Activated CD4-positive, alpha-beta T cell treated with anti-CD3 and anti-CD28 coated beads, Interleukin-10, Interleukin-2, amounts not matched to agents 100 ng/mL and 50 ng/mL, durations not matched to agents 16 hours and 8 hours (primary cell): Measurements from ENCODE around the gene SOX12.
A peak's percentile ranks its signal among the peaks of the same experiment; 100 is the strongest.

Experiments used
- DNase-seq: peaks from one replicate; pipeline ENCODE4 v3.0.0-alpha.2; 2020

Gene SOX12

DNA sequence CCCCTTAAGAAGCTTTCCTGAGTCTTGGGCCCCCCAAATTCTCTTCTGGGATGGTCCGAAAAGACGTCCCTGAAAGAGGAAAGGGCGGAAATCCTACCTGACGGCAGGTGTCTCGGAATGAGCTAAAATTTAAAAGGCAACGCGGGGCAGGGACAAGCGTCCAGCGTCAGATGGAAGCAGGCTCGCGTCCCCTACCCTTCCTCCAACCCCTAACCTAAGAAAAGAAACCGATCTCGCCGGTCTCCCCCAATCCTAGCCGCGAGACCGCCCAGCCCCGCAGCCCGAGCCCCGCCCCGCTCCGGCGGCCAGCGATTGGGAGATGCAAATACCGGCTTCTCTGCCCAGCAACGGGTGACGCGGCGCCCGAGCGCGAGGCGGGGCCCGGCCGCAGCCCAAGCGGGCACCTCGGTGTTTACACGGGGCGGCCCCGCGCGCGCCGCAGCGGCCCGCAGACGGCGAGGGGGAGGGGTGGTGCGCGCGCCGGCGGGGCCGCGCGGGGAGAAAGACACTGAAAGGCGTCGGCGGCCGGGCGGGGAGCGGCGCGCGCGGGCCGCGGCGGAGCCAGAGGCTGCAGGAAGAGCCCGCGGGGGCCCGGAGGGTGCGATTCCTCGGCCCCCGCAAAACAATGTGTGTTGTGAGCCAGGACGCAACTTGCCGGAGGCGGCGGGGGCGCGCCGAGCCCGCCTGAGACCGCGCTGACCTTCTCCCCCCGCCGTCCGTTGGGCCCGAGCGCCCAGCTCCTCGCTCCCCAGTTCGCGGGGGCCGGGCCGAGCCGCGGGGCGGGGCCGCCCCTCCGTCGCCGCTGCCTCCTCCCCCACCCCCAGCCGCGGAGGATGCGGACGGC is at the start of gene SOX12:
Gene SOX12 (plus strand): TSS at position 508 of the 844 bp plus-strand sequence. CDS start 373 bp downstream, outside the sequence.
- peak; percentile 97 for DNase-seq

DNA sequence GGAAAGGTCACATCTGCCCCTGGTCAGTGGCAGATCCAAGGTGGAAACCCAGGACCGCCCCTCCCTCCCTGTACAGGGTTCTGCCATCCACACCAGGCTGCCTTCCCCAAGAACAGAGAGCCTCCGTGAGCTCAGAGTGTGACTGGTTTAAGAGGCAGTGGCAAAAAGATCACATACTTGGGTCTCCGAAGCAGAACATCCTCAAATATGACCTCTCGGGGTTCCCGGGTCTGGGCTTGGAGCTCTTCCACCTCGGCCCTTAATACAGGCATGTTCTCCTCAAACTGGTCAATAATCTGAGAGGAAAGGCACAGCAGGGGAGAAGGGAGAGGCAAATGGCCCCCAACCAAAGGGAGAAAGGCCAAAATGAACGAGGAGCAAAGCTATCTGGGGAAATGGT is 49.6 kb upstream of the SOX12 start:
- DNase-seq = no peak

DNA sequence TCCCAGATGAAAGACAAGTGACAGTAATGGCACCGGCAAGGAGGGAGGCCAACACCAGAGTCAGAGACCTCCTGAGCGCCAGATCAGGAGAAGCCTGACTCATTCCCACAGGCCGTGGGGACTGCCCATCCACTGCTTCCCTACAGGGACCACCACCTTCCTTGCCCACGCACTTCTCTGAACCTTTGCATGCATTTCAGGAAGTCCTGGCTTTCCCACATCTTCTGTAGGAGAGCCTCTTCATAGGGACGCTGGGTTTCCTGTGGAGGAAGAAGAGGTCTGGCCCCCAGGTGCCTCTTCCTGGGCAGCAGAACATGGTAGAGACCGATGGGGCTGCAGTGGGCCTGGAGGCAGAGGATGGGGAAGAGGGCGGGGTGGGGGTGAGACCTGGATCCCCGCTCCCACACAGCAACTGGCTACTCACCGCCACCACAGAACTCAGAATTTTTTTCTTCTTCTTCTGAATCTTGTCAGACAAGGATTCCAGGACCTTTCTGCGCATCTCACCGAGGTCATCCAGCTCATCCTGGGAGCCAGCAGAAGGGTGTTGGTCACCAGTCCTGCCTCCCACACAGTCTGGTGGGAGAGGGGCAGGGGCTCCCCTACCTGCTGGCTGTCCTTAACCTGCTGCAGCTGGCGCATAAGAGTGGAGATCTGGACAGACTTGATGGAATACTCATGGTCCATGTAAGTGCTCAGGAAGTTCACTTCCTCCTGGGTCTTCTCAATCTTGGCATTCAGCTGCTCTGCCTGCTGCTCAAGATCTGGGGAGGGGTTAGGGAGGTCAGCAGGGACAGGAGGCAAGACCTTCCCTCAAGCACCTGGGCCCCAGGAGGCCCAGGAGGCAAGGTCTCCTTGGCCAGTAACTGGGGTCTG is 48.5 kb upstream of the SOX12 start:
- no peak for DNase-seq

DNA sequence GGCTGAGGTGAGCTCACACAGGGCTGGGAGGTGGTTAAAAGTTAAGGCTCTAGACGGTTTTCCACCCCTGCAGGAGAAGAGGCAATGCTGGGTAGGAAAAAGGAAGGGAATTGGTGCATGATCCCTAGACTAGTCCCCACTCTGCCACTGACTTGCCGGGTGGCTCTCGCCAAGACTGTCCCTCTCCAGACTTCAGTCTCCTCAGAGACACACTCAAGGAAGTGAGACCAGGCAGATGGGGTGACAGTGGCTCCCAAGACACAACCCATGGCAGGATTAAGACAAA is 47.9 kb upstream of the SOX12 start:
- no peak for DNase-seq

DNA sequence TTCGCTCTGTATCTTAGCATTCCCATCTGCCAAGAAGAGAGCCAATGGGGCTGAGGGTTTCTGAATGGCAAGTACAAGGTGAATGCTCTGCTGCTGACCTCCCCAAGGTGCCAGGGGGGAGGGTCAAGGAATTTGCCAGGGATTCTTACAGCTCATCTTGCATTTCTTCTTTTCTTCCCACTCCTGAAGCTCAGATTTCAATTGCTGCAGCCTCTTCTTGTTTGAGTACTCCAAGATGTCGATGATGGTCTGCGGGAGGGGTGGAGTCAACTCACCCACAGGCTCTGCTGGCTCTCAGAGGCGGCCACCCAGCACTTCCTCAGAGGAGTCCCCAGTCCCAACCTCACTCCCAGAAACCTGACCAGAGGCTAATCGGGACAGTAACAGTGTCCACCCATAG is 47.2 kb upstream of the SOX12 start:
- no peak for DNase-seq

DNA sequence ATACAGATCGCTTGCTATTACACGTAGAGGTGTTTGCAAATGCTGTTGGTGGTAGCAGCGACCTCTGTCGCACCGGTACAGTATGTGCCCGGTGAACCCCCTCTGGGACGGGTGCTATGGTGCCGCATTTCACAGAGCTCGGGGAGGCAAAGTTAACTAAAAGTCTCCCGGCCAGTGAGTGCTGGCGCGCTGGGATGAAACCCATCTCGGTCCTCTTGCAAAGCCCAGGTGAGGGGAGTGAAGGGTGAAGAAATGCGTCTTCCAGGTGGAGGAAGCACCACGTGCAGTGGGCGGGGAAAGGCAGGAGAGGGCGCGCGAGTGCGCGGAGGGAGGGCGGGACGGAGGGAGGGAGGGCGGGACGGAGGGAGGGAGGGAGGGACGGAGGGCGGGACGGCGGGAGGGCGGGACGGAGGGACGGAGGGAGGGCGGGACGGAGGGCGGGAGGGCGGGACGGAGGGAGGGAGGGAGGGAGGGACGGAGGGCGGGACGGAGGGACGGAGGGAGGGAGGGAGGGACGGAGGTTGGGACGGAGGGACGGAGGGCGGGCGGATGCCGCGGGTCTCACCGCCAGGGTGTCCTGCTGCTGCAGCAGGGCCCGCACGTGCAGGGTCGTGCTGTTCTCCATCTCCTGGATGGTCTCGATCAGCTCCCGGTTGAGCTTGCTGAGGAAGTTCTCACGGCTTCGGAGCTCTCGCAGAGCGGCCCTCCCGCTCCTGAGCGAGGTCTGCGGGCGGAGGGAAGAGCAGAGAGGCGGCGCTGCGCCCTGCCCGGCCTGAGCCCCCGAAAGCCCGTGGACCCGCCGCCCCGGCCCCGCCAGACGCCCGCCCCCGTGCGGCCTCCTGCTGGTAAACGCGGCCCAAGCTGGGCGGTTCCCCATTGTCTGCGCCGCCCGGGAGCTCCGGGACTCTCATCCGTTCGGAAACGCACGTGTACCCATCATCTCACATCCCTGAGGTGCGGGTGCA is 46.5 kb upstream of the SOX12 start:
- DNase-seq = no peak

- DNase-seq = no peak
These were observed 41.2 kb upstream of the SOX12 start for GRCh38 chr20:284172-284571.

GRCh38 chr20:286508-286907 is 38.8 kb upstream of the SOX12 start:
- DNase-seq = no peak

DNA sequence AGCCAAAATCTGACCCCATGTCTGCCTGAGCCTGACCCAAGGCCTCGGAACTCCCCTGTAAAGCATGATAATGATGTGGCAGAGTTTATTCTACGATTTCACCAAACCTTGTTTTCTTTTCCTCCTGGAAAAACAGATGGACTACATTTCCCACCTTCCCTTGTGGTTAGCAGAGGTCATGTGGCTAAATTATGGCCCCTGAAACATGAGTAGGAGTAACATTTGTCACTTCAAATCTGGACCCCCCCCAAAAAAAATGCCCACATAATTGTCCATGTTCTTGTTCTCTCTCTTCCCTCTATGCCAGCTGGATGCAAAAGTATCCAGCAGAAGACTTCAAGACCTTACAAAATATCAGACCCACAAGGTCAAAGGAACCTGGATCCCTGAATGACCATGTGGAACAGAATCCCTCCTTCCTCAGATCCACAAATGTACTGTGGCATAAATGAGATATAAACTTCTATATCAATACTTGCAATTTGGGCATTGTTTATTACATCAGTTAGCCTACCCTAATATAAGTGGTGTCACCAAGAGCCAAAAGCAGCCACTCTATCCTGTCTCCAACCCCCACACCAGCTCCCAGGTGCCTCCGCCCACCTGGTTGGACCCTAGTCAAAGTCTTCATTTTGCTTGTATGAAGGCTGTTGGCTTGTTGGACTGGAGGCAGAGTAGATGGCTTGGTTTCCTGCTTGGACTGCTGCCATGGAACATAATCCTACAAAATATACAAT is 36.2 kb upstream of the SOX12 start:
- DNase-seq = no peak

GRCh38 chr20:289693-290083 is 35.7 kb upstream of the SOX12 start:
- DNase-seq = no peak

GRCh38 chr20:290084-290831 is 35.1 kb upstream of the SOX12 start, which contains the start of gene C20orf96:
TSS of gene C20orf96 (minus strand) at chr20:290750. CDS start at chr20:290610, 140 bp downstream.
- peak; percentile 91 for DNase-seq

DNA sequence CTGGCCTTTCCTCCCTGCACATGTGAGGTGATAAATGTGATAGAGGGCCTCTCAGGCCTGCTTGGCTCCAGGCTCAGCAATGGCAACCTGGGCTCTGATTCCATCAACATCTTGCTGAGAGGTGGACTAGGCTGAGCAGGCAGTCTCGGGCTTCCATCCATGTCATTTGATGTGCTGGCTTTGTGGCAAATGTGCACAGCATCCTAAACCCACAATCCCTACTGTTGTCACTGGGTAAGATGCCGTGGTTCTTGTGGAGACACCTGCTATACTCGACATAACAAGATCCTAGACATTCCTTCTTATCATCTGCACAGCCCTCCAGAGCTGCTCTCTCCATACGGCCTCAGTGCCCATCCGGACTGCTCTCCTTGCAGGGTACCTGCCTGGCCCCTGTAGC is 30.8 kb upstream of the SOX12 start:
- DNase-seq = no peak

GRCh38 chr20:295804-296203 is 29.5 kb upstream of the SOX12 start:
- DNase-seq = no peak

DNA sequence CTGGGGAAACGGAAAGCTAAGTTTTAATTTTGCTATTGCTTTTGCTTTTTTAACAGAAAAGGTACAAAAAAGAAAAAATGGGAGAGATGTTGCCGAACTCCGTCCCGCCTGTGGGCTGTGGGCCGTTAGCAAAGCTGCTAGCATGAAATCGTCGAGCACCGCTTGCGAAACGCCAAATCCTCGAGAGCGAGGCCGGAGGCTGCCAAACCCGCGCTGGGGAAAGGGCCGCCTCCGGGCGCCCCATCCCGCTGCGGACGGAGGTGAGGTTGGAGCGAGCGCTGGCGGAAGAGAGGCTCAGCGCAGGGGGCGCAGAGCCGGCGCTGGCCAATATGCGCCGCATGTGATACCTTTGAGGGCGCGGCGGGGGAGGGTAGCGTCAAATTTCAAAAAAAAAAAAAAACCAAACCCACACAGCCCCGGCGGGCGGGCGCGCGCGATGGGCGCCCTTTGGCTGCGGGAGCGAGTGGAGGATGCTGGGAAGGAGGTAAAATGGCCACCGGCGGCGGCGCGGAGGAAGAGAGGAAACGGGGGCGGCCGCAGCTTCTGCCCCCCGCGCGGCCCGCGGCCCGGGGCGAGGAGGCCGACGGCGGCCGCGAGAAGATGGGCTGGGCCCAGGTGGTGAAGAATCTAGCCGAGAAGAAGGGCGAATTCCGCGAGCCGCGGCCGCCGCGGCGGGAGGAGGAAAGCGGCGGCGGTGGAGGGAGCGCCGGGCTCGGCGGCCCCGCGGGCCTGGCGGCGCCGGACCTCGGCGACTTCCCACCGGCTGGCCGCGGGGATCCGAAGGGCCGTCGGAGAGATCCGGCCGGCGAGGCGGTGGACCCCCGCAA is 28.0 kb upstream of the SOX12 start, which contains the start of gene ZCCHC3:
Gene ZCCHC3 (plus strand): TSS at position 473 of the 827 bp plus-strand sequence. CDS start 17 bp downstream, at position 490.
- peak; percentile 90 for DNase-seq

DNA sequence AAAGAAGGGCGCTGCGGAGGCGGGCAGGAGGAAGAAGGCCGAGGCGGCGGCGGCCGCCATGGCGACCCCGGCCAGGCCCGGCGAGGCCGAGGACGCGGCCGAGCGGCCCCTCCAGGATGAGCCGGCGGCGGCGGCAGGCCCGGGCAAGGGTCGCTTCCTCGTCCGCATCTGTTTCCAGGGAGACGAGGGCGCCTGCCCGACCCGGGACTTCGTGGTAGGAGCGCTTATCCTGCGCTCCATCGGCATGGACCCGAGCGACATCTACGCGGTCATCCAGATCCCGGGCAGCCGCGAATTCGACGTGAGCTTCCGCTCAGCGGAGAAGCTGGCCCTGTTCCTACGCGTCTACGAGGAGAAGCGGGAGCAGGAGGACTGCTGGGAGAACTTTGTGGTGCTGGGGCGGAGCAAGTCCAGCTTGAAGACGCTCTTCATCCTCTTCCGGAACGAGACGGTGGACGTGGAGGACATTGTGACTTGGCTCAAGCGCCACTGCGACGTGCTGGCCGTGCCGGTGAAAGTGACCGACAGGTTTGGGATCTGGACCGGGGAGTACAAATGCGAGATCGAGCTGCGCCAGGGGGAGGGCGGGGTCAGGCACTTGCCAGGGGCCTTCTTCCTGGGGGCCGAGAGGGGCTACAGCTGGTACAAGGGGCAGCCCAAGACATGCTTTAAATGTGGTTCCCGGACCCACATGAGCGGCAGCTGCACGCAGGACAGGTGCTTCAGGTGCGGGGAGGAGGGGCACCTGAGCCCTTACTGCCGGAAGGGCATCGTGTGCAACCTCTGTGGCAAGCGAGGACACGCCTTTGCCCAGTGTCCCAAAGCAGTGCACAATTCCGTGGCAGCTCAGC is 27.2 kb upstream of the SOX12 start:
- DNase-seq = peak; percentile 69

DNA sequence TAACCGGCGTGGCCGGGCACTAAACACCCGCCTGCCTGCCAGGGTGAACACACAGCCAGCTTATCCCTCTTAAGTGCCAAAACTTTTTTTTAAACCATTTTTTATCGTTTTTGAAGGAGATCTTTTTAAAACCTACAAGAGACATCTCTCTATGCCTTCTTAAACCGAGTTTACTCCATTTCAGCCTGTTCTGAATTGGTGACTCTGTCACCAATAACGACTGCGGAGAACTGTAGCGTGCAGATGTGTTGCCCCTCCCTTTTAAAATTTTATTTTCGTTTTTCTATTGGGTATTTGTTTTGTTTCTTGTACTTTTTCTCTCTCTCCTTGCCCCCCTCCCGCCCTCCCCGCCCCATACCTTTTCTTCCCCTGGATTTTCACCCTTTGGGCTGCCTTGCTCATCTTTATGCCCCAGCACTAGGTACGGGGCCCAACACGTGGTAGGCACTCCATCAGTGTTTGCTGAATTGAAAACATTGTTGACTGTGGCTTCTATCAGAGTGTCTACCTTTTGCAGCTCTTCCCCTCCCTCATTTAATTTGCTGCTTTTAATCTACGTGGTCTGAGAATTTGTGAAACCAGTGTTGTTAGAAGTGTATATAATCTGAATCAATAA is 26.5 kb upstream of the SOX12 start:
- no peak for DNase-seq

GRCh38 chr20:300345-300990 is 24.9 kb upstream of the SOX12 start:
- DNase-seq = no peak
